OCI-LY7 (cell line): Measurements from ENCODE around the gene ANKRD13D. TPM values are rescaled to one million over a fixed set of nuclear protein-coding genes. Genes with fewer than 3 reads are reported as not detected.

Source experiments
- BruUV-seq: library from RNA; stranded (reverse); fragments of 400-500 nt; replicated peaks from 2 replicates; lab custom pipeline; 2021; lab: Mats Ljungman, UMichigan
- CTCF ChIA-PET: fragments of 300-600 bp; sonication (Branson Sonifier 250); formaldehyde crosslinking; loops from one replicate; lab custom pipeline; 2022; ENCODE audit warnings: antibody characterized with exemption; ENCODE audit not compliant: unreplicated experiment; lab: Charles Lee
- POLR2A ChIA-PET: fragments of 300-600 bp; sonication (Branson Sonifier 250); formaldehyde crosslinking; loops from one replicate; lab custom pipeline; 2022; ENCODE audit warnings: antibody characterized with exemption; lab: Charles Lee
- DNase-seq: peaks from one replicate; pipeline ENCODE4 v3.0.0-alpha.2; 2015; ENCODE audit warnings: low spot score
- H2AFZ ChIP-seq: fragments of 200-600 bp; sonication (generic), shearing (Covaris generic); 2 replicates; pipeline ENCODE4 v1.6.1; 2014; ENCODE audit warnings: mild to moderate bottlenecking, antibody characterized with exemption, low read length, moderate library complexity
- H3K27ac ChIP-seq: fragments of 200-600 bp; sonication (generic); 2 replicates; pipeline ENCODE4 v1.5.1; 2014; ENCODE audit warnings: mixed run types, low read depth, mild to moderate bottlenecking, moderate library complexity, low read length, inconsistent platforms; ENCODE audit not compliant: poor library complexity, severe bottlenecking
- H3K36me3 ChIP-seq: fragments of 200-600 bp; sonication (generic); 2 replicates; pipeline ENCODE4 v1.6.1; 2014; ENCODE audit warnings: mild to moderate bottlenecking, antibody characterized with exemption, low read length, moderate library complexity, mixed read lengths; ENCODE audit not compliant: insufficient read depth
- H3K4me1 ChIP-seq: fragments of 200-600 bp; sonication (generic); 2 replicates; pipeline ENCODE4 v1.5.1; 2014; ENCODE audit warnings: mild to moderate bottlenecking, low read length; ENCODE audit not compliant: insufficient read depth, poor library complexity, severe bottlenecking
- H3K4me2 ChIP-seq: fragments of 200-600 bp; sonication (generic); 2 replicates; pipeline ENCODE4 v1.6.1; 2014; ENCODE audit warnings: mild to moderate bottlenecking, low read length
- H3K4me3 ChIP-seq: fragments of 200-600 bp; sonication (generic); 2 replicates; pipeline ENCODE4 v1.5.1; 2014; ENCODE audit warnings: mild to moderate bottlenecking, low read depth, low read length; ENCODE audit not compliant: poor library complexity, severe bottlenecking
- H3K79me2 ChIP-seq: fragments of 200-600 bp; sonication (generic); 2 replicates; pipeline ENCODE4 v1.6.1; 2016; ENCODE audit warnings: low read depth, mild to moderate bottlenecking, low read length, moderate library complexity, mixed read lengths; ENCODE audit not compliant: insufficient read depth
- H3K9me2 ChIP-seq: fragments of 200-600 bp; sonication (generic); 2 replicates; pipeline ENCODE4 v1.6.1; 2016; ENCODE audit warnings: mild to moderate bottlenecking, low read length, mixed read lengths; ENCODE audit not compliant: insufficient read depth
- H3K9me3 ChIP-seq: fragments of 200-600 bp; sonication (generic); 2 replicates; pipeline ENCODE4 v1.6.1; 2014; ENCODE audit warnings: mild to moderate bottlenecking, mixed run types, low read length, mixed read lengths
- H4K20me1 ChIP-seq: fragments of 200-600 bp; sonication (generic); 2 replicates; pipeline ENCODE4 v1.6.1; 2014; ENCODE audit warnings: mild to moderate bottlenecking, antibody characterized with exemption, low read length, moderate library complexity, mixed read lengths; ENCODE audit not compliant: insufficient read depth
- EZH2phosphoT487 ChIP-seq: fragments of 200-600 bp; sonication (generic); IDR thresholded peaks from 2 replicates; pipeline ENCODE4 v1.6.1; 2018; ENCODE audit warnings: low read depth, borderline replicate concordance, mild to moderate bottlenecking, mixed run types, antibody characterized with exemption, low read length, moderate library complexity, mixed read lengths
- intact Hi-C: fragments of 100-400 bp; cut with micrococcal nuclease; formaldehyde crosslinking; loops from one replicate; pipeline ENCODE4 v1.10.0; 2022; ENCODE audit not compliant: unreplicated experiment
- total RNA-seq, 2 experiments: library from RNA; depleted of rRNA in 1 of 2; stranded (reverse); fragments of >200 nt in 1 of 2; shearing (Covaris generic) in 1 of 2; gene quantifications; 2 replicates each; pipeline ENCODE4 v1.2.3, GENCODE V29; 2014 to 2022
- TF ChIP-seq, protein P1 (sequence below): fragments of 200-600 bp; sonication (generic); conservative IDR thresholded peaks from 2 replicates; pipeline ENCODE4 v1.5.1; 2014; ENCODE audit warnings: mild to moderate bottlenecking, antibody characterized with exemption, low read length, moderate library complexity, mixed read lengths

Gene ANKRD13D
- total RNA-seq, 2 experiments from 2014 or later: 119 to 136 TPM

DNA sequence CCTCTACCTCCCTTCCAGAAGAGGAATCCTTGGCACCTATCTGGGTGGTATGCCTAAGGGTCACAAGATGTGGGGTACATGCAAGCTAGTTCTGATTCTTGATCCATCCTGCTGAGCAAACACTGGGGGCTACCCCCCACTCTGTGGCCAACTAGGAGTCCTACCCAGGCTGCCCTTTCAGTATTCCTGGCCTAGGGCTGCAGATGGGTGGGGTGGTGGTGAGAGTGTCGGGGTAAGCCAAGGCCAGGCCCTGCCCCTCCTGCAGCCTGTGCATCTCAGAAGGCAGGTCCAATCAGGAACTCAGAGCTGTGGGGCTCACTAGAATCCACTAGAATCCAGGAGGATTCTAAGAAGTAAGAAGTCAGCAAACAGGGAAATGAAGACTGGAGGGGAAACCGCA, 25.1 kb downstream of the ANKRD13D start:
- Histone ChIP-seq H3K27ac (no peak overlapping the region), H2AFZ (no peak overlapping the region), H3K36me3 (peaks cover 17% of the 10 kb centered on the region), H3K4me3 (no peak overlapping the region), H3K9me2 (no peaks in the 10 kb centered on the region), H3K79me2 (no peaks in the 10 kb centered on the region), H3K4me2 (no peak overlapping the region), H4K20me1 (no peaks in the 10 kb centered on the region), H3K9me3 (no peaks in the 10 kb centered on the region), H3K4me1 (peaks cover 13% of the 10 kb centered on the region)
- POLR2A ChIA-PET: no interaction called here
- TF ChIP-seq EZH2phosphoT487: no peak
- TF ChIP-seq, protein P1, sequence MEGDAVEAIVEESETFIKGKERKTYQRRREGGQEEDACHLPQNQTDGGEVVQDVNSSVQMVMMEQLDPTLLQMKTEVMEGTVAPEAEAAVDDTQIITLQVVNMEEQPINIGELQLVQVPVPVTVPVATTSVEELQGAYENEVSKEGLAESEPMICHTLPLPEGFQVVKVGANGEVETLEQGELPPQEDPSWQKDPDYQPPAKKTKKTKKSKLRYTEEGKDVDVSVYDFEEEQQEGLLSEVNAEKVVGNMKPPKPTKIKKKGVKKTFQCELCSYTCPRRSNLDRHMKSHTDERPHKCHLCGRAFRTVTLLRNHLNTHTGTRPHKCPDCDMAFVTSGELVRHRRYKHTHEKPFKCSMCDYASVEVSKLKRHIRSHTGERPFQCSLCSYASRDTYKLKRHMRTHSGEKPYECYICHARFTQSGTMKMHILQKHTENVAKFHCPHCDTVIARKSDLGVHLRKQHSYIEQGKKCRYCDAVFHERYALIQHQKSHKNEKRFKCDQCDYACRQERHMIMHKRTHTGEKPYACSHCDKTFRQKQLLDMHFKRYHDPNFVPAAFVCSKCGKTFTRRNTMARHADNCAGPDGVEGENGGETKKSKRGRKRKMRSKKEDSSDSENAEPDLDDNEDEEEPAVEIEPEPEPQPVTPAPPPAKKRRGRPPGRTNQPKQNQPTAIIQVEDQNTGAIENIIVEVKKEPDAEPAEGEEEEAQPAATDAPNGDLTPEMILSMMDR: no peak
- intact Hi-C loops: no loop called here
- CTCF ChIA-PET: interaction anchor here (1.3 kb wide), 1 partner anchor 60 kb away, joined by 3 read pairs; no protein-coding TSS in a partner anchor
- no TSS peak for BruUV-seq
- DNase-seq: no peak

DNA sequence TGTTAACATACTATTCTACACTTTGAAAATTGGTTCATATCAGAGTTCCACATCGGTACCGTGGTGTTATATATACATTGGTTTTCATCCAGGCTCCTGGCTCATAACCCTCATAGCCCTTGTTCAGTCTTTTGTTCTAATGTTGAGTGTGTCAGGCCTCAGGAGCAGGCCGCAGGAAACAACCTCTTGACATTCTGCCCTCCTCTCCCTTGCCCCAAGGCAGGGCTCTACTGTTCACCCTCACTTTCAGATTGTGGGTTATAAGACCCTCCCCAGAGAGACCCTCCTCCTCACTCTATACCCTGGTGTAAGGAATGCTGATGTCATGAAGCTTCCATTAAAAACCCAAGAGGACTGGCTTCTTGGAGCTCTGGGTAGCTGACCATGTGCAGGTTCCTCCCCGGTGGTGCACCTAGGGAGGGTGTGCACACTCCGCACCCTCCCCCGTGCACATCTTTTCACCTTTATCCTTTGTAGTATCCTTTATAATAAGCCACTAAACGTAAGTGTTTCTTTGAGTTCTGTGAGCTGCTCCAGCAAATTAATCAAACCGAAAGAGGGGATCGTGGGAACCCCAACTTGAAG, 26.3 kb downstream of the ANKRD13D start:
- Histone ChIP-seq H3K27ac (no peak overlapping the region), H3K9me2 (no peaks in the 10 kb centered on the region), H3K4me1 (peaks cover 13% of the 10 kb centered on the region), H4K20me1 (no peaks in the 10 kb centered on the region), H2AFZ (no peak overlapping the region), H3K4me3 (no peak overlapping the region), H3K4me2 (no peak overlapping the region), H3K79me2 (no peaks in the 10 kb centered on the region), H3K36me3 (peaks cover 7% of the 10 kb centered on the region), H3K9me3 (no peaks in the 10 kb centered on the region)
- BruUV-seq: no TSS peak
- ChIA-PET CTCF (interaction anchor here (1.3 kb wide), 1 partner anchor 62 kb away, joined by 3 read pairs; no protein-coding TSS in a partner anchor), POLR2A (interaction anchor here (0.6 kb wide), 1 partner anchor 40 kb away, joined by 4 read pairs; no protein-coding TSS in a partner anchor)
- DNase-seq: no peak
- intact Hi-C loops: no loop called here
- no peak for TF ChIP-seq EZH2phosphoT487
- TF ChIP-seq, protein P1: no peak

DNA sequence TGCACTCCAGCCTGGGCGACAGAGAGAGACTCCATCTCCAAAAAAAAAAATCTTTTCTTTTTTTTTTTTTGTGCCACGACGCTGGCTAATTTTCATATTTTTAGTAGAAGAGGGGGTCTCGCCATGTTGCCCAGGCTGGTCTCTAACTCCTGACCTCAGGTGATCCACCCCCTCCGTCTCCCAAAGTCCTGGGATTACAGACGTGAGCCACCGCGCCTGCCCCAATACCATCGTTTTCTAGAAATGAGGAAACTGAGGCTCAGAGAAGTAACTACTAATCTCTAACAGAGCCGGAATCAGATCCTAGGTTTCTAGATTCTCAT, 27.7 kb downstream of the ANKRD13D start:
- Histone ChIP-seq H2AFZ (peak overlapping the region; percentile 85), H3K79me2 (no peaks in the 10 kb centered on the region), H3K36me3 (no peaks in the 10 kb centered on the region), H3K9me2 (no peaks in the 10 kb centered on the region), H3K27ac (peak overlapping the region; percentile 93), H4K20me1 (no peaks in the 10 kb centered on the region), H3K9me3 (no peaks in the 10 kb centered on the region), H3K4me1 (peaks cover 13% of the 10 kb centered on the region), H3K4me3 (peak overlapping the region; percentile 78), H3K4me2 (peak overlapping the region; percentile 95)
- TF ChIP-seq, protein P1: no peak
- no peak for TF ChIP-seq EZH2phosphoT487
- ChIA-PET POLR2A (interaction anchor here (1.4 kb wide), 2 partner anchors 32 to 50 kb away, joined by 4 to 5 read pairs; no protein-coding TSS in a partner anchor), CTCF (interaction anchor here (0.8 to 1.2 kb wide), 3 partner anchors 50 to 198 kb away, joined by 4 to 8 read pairs (median 5); partner anchors contain the start of genes GRK2 and KDM2A)
- intact Hi-C loops: loop anchor here (1.0 kb wide), 5 partner anchors 29 to 236 kb away; partner anchors contain the start of gene GRK2
- no TSS peak for BruUV-seq
- no peak for DNase-seq
